Activated CD4-positive, alpha-beta memory T cell treated with anti-CD3 and anti-CD28 coated beads, Interleukin-2, amount 10 ng/mL, durations not matched to agents 7 days and 5 days (primary cell): Measurements from ENCODE around the gene PWWP2A. TPM values are rescaled to one million over a fixed set of nuclear protein-coding genes. Genes with fewer than 3 reads are reported as not detected.

Experiments used
- CTCF ChIA-PET: fragments of 350-600 bp; sonication (Branson Sonifier 250); formaldehyde crosslinking; loops from one replicate; lab custom pipeline; 2021; ENCODE audit warnings: antibody characterized with exemption, inconsistent platforms; lab: Charles Lee
- POLR2A ChIA-PET: fragments of 350-600 bp; sonication (Branson Sonifier 250); formaldehyde crosslinking; loops from one replicate; lab custom pipeline; 2021; ENCODE audit warnings: antibody characterized with exemption; lab: Charles Lee
- DNase-seq: peaks from one replicate; pipeline ENCODE4 v3.0.0-alpha.2; 2020
- H3K27ac Mint-ChIP-seq: one replicate; pipeline ENCODE4 v1.8.0; 2021; ENCODE audit warnings: mild to moderate bottlenecking, mixed read lengths
- H3K27me3 Mint-ChIP-seq: one replicate; pipeline ENCODE4 v1.8.0; 2021; ENCODE audit warnings: mixed read lengths
- H3K36me3 Mint-ChIP-seq: one replicate; pipeline ENCODE4 v1.8.0; 2021; ENCODE audit warnings: low read depth, mixed read lengths
- H3K4me1 Mint-ChIP-seq: one replicate; pipeline ENCODE4 v1.8.0; 2021; ENCODE audit warnings: mixed read lengths
- H3K4me3 Mint-ChIP-seq: one replicate; pipeline ENCODE4 v1.8.0; 2021; ENCODE audit warnings: mild to moderate bottlenecking, mixed read lengths
- H3K9me3 Mint-ChIP-seq: one replicate; pipeline ENCODE4 v1.8.0; 2021; ENCODE audit warnings: mixed read lengths
- total RNA-seq, 2 experiments: library from RNA; stranded (reverse); gene quantifications; one replicate each; pipeline ENCODE4 v1.2.3, GENCODE V29; 2021

PWWP2A gene
- total RNA-seq, 2 experiments from 2014 or later = 21.9 to 24.6 TPM

DNA sequence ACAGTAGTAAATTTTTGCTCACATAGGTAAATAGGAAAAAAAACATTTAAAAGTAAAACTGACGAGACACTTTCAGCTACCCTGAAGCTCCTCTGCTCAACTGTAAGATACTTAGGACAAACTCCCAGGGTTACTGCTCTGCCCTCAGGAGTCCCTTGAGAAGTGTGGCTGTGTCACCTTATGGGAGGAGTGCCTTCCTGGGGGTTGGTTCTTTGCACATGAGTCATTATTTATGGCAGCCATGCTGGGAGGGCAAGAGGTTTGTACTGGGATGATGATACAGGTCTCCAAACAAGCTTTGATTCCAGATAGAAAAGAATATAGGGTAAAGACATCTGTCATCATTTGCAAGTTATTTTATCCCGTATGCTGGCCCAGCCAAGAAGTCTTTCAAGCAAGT is 64.4 kb downstream of the PWWP2A start:
- DNase-seq = no peak
- H3K9me3 Mint-ChIP-seq = no peaks in the 10 kb centered on the region
- ChIA-PET CTCF (interaction anchor here (0.5 to 2.1 kb wide), 3 partner anchors 9 to 33 kb away, joined by 3 to 7 read pairs (median 4); no protein-coding TSS in a partner anchor), POLR2A (interaction anchor here (1.3 to 1.4 kb wide), 2 partner anchors 18 to 46 kb away, joined by 4 read pairs; partner anchors contain the start of gene TTC1)
- no peaks in the 10 kb centered on the region for H3K4me1 Mint-ChIP-seq
- no peak overlapping the region for H3K27ac Mint-ChIP-seq
- no peak overlapping the region for H3K4me3 Mint-ChIP-seq
- H3K36me3 Mint-ChIP-seq = peaks cover 48% of the 10 kb centered on the region
- no peaks in the 10 kb centered on the region for H3K27me3 Mint-ChIP-seq

DNA sequence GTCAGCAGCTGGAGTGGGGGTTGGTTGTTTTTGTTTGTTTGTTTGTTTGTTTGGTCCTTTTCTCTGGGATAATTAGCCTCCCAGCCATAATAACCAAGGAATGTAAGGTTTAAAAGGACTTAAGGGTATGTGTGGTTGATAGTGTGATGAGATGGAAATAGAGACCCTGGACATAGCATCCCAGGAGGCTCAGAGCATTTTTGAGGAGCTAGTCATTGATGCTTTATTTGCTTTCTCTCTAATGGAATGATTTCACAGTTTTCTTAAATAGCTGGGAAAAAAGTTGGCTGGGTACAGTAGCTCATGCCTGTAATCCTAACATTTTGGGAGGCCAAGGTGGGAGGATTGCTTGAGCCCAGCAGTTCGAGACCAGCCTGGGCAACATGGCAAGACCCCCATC is 65.2 kb downstream of the PWWP2A start:
- no peak for DNase-seq
- no peak overlapping the region for H3K27ac Mint-ChIP-seq
- H3K27me3 Mint-ChIP-seq = no peaks in the 10 kb centered on the region
- no peaks in the 10 kb centered on the region for H3K9me3 Mint-ChIP-seq
- ChIA-PET POLR2A (interaction anchor here (1.1 kb wide), 1 partner anchor 9 kb away, joined by 3 read pairs; no protein-coding TSS in a partner anchor), CTCF (interaction anchor here (1.2 to 1.3 kb wide), 2 partner anchors 27 to 32 kb away, joined by 3 to 5 read pairs; no protein-coding TSS in a partner anchor)
- H3K4me3 Mint-ChIP-seq = no peak overlapping the region
- H3K36me3 Mint-ChIP-seq = peaks cover 54% of the 10 kb centered on the region
- no peaks in the 10 kb centered on the region for H3K4me1 Mint-ChIP-seq

DNA sequence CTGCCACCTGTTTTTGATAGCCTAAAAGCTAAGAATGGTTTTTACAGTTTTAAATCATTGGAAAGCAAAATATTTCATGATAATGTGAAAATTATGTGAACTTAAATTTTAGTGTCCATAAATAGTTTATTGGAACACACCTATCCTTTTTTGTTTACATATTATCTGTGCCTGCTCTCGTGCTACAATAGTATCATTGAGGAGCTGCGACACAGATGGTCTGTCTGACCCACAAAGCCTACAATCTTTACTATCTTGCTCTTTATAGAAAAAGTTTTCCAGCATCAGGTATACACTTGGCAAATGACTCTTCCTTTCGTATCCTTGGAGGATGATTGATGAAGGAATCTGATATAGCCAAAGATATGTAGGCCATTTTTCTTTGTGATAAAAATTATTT is 70.2 kb downstream of the PWWP2A start:
- no peaks in the 10 kb centered on the region for H3K9me3 Mint-ChIP-seq
- H3K4me3 Mint-ChIP-seq = no peak overlapping the region
- H3K27me3 Mint-ChIP-seq = no peaks in the 10 kb centered on the region
- peaks cover 41% of the 10 kb centered on the region for H3K36me3 Mint-ChIP-seq
- H3K27ac Mint-ChIP-seq = no peak overlapping the region
- CTCF ChIA-PET = no interaction called here
- POLR2A ChIA-PET = no interaction called here
- no peak for DNase-seq
- H3K4me1 Mint-ChIP-seq = peaks cover 6% of the 10 kb centered on the region

DNA sequence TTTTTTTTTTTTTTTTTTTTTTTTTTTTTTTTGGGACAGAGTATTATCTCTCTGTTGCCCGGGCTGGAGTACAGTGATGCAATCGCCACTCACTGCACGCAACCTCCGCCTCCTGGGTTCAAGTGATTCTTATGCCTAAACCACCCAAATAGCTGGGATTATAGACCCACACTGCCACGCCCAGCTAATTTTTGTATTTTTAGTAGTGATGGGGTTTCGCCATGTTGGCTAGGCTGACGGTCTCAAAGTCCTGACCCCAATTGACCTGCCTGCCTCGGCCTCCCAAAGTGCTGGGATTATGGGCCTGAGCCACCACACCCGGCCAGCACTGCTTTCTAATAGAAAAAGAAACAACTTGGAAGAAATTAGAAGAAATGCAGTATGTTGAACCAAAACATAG is 71.1 kb downstream of the PWWP2A start:
- peaks cover 7% of the 10 kb centered on the region for H3K4me1 Mint-ChIP-seq
- H3K27ac Mint-ChIP-seq = no peak overlapping the region
- DNase-seq = no peak
- H3K4me3 Mint-ChIP-seq = no peak overlapping the region
- H3K36me3 Mint-ChIP-seq = peaks cover 36% of the 10 kb centered on the region
- H3K9me3 Mint-ChIP-seq = no peaks in the 10 kb centered on the region
- POLR2A ChIA-PET = no interaction called here
- CTCF ChIA-PET = interaction anchor here (0.6 kb wide), 1 partner anchor 353 kb away, joined by 3 read pairs; no protein-coding TSS in a partner anchor
- H3K27me3 Mint-ChIP-seq = no peaks in the 10 kb centered on the region

DNA sequence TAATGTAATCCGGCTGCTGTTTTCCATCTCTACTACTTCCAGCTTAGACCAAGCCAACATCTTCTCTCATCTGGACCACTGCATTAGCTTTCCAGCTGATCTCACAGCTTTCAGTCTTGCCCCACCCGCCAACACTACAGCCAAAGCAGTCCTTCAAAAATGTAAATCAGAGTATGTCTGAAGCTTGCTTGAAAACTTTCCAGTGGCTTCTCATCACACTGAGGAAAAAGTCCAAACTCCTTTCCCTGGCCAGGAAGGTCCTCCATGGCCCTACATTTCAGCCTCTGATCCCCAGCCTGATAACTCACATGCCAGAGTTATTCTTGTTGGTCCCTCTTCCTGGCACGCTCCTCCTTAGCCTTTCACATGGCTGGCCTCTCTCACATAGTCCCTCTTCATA is 71.8 kb downstream of the PWWP2A start:
- Mint-ChIP-seq H3K9me3 (no peaks in the 10 kb centered on the region), H3K4me1 (peaks cover 7% of the 10 kb centered on the region), H3K4me3 (no peak overlapping the region), H3K27me3 (no peaks in the 10 kb centered on the region), H3K36me3 (peaks cover 30% of the 10 kb centered on the region), H3K27ac (no peak overlapping the region)
- DNase-seq = no peak
- POLR2A ChIA-PET = no interaction called here
- CTCF ChIA-PET = no interaction called here

DNA sequence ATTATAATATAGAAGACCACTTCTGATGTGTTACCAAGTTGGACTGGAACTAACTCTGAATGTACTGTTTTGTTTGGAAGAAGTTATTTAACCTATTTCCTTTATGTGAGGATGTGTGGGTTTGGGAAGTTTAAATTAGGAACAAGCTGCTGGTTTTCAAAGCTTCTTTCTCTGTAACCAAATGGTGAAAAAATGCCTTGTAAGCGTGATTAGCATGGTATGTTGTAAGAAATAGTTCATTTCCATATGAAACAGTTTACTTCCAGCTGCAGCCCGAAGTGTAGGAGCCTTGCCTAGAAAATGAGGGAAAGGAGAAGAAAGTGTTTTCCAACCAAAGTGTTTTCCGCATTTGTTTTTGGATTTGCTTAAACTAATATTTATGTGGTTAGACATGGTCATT is 74.3 kb downstream of the PWWP2A start:
- DNase-seq = no peak
- H3K9me3 Mint-ChIP-seq = no peaks in the 10 kb centered on the region
- no peak overlapping the region for H3K4me3 Mint-ChIP-seq
- H3K27ac Mint-ChIP-seq = no peak overlapping the region
- H3K27me3 Mint-ChIP-seq = no peaks in the 10 kb centered on the region
- peaks cover 20% of the 10 kb centered on the region for H3K36me3 Mint-ChIP-seq
- ChIA-PET CTCF (no interaction called here), POLR2A (interaction anchor here (0.6 kb wide), 1 partner anchor 46 kb away, joined by 3 read pairs; no protein-coding TSS in a partner anchor)
- H3K4me1 Mint-ChIP-seq = peaks cover 7% of the 10 kb centered on the region

DNA sequence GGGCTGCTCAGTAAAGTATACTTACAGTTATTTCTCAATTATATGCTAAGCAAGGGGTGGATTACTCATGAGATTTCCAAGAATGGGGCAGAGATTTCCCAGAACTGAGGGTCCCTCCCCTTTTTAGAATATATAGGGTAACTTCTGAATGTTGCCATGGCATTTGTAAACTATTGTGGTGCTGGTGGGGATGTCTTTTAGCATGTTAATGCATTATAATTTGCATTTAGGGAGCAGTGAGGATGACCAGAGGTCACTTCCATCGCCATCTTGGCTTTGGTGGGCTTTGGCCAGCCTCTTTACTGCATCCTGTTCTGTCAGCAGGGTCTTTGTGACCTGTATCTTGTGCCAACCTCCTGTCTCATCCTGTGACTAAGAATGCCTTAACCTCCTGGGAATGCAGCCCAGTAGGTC is 74.9 kb downstream of the PWWP2A start:
- DNase-seq = no peak
- H3K4me3 Mint-ChIP-seq = no peak overlapping the region
- H3K36me3 Mint-ChIP-seq = peaks cover 16% of the 10 kb centered on the region
- no peak overlapping the region for H3K27ac Mint-ChIP-seq
- no peaks in the 10 kb centered on the region for H3K9me3 Mint-ChIP-seq
- peaks cover 7% of the 10 kb centered on the region for H3K4me1 Mint-ChIP-seq
- ChIA-PET POLR2A (no interaction called here), CTCF (no interaction called here)
- H3K27me3 Mint-ChIP-seq = no peaks in the 10 kb centered on the region

DNA sequence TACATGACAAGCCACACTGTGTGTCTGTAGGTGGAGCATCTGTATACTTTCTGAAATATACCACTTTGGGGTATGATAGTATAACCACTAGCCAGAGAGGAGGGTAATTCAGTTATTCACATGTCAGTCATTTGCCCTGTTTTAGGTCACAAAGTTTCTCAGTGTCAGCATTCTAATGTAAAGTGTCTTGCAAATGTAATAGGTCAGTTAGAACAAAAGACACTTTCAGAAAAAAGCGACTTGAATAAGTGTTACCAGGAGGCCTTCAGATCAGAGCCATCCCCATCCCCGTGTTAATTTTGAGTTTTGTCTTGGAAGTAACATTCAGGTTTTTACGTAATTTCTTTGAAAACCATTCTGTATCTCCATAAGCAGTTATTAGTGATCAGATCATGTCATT is 76.6 kb downstream of the PWWP2A start:
- ChIA-PET POLR2A (no interaction called here), CTCF (no interaction called here)
- Mint-ChIP-seq H3K4me1 (peaks cover 7% of the 10 kb centered on the region), H3K27ac (no peak overlapping the region), H3K27me3 (no peaks in the 10 kb centered on the region), H3K9me3 (no peaks in the 10 kb centered on the region), H3K36me3 (peaks cover 24% of the 10 kb centered on the region), H3K4me3 (no peak overlapping the region)
- DNase-seq = no peak

Other genes with a start within 250 kb of the PWWP2A start
- not detected for gene ADRA1B, start 203.0 kb downstream of the PWWP2A start, total RNA-seq
- gene TTC1, start 110.3 kb downstream of the PWWP2A start, total RNA-seq = 10 to 100 TPM; 41.6 to 43.0 TPM
- not detected for gene FABP6, start 110.1 kb upstream of the PWWP2A start, total RNA-seq
- not detected for gene CCNJL, start 193.1 kb upstream of the PWWP2A start, total RNA-seq